Measurements from ENCODE around the gene DENND1A. TPM values are rescaled to one million over a fixed set of nuclear protein-coding genes. Genes with fewer than 3 reads are reported as not detected.

The DENND1A gene
- total RNA-seq, 4 donors from 2014 or later: 37.1 to 55.3 (median 50.0) TPM

DNA sequence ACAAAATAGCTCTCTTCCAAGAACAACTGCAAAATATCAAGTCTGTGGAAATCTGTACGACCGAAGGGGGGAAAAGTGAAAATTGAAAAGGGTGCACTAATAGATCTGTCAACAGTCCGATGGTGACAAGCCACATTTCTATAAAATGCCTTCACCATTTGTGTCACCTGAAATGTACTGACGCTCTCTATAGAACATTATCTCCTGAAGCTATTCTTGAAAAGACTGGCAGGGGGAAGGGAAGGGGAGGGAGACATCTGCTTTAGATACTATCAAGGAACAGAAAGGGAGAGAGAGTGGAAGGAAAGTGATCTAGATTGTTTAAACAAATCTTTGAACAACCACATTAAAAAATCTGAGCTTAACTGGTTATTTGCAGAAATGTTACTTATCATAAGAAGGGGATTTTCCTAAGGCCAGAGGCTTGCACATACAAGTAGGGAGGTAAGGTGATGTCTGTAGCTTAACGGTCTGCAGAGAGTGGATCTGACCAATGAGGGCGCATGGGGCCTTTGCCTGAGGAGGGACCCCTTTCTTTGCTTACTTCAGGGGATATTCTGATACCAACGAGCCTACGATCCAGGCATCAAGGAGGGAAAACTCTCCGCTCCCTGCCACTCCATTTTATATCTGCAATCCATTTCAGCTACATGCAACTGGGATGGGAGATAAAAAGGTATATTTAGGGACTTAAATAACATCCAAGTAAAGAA lies 481.8 kb downstream of the DENND1A start:
- Histone ChIP-seq H3K4me1 (no peaks in the 10 kb centered on the region), H3K36me3 (peaks cover 0 to 7% (median 0%) of the 10 kb centered on the region in 3 donors), H3K4me3 (no peak overlapping the region), H3K27ac (no peak overlapping the region), H3K27me3 (no peaks in the 10 kb centered on the region), H3K9me3 (no peaks in the 10 kb centered on the region)
- peak in 1 of 3 donors; percentile 15 for DNase-seq
- no peak for TF ChIP-seq POLR2A (IDR thresholded peaks at IDR 0.05)
- TF ChIP-seq, protein P1, sequence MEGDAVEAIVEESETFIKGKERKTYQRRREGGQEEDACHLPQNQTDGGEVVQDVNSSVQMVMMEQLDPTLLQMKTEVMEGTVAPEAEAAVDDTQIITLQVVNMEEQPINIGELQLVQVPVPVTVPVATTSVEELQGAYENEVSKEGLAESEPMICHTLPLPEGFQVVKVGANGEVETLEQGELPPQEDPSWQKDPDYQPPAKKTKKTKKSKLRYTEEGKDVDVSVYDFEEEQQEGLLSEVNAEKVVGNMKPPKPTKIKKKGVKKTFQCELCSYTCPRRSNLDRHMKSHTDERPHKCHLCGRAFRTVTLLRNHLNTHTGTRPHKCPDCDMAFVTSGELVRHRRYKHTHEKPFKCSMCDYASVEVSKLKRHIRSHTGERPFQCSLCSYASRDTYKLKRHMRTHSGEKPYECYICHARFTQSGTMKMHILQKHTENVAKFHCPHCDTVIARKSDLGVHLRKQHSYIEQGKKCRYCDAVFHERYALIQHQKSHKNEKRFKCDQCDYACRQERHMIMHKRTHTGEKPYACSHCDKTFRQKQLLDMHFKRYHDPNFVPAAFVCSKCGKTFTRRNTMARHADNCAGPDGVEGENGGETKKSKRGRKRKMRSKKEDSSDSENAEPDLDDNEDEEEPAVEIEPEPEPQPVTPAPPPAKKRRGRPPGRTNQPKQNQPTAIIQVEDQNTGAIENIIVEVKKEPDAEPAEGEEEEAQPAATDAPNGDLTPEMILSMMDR (IDR thresholded peaks at IDR 0.05): no peak

- H3K9me3 ChIP-seq: no peaks in the 10 kb centered on the region
Observed at GRCh38 chr9:123445981-123446610, 483.8 kb downstream of the DENND1A start.

GRCh38 chr9:123445116-123445515 lies 484.8 kb downstream of the DENND1A start:
- no peak overlapping the region for H3K27ac ChIP-seq

More at GRCh38 chr9:123445981-123446610, 483.8 kb downstream of the DENND1A start:
- Histone ChIP-seq H3K36me3 (peaks cover 0 to 6% (median 0%) of the 10 kb centered on the region in 3 donors), H3K27me3 (no peaks in the 10 kb centered on the region), H3K27ac (no peak overlapping the region), H3K4me1 (no peaks in the 10 kb centered on the region), H3K4me3 (no peak overlapping the region)
- DNase-seq: peak in 1 of 3 donors; percentile 15
- TF ChIP-seq, protein P1 (IDR thresholded peaks at IDR 0.05): no peak
- TF ChIP-seq POLR2A (IDR thresholded peaks at IDR 0.05): no peak

DNA sequence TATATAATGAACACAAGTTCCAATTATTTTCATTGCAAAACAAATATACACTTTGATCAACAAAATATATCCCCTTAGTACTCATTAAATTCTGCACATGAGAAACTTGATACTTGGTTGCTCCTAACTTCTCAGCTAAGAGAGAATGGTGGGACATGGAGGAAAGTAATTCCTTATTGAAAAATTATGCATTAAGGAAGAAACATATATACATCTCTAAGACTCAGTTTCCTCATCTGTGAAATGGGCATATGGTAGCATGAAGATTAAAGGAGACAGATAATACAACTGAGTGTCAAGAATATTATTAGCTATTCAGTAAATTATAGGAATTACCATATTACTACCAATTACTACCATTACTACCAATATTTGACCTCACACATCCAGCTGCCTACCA lies 488.2 kb downstream of the DENND1A start:
- TF ChIP-seq, protein P1 (IDR thresholded peaks at IDR 0.05): no peak
- no peak for TF ChIP-seq POLR2A (IDR thresholded peaks at IDR 0.05)
- Histone ChIP-seq H3K36me3 (peaks cover 0 to 36% (median 0%) of the 10 kb centered on the region in 3 donors), H3K9me3 (no peaks in the 10 kb centered on the region), H3K4me3 (no peak overlapping the region), H3K27ac (no peak overlapping the region), H3K27me3 (no peaks in the 10 kb centered on the region), H3K4me1 (no peaks in the 10 kb centered on the region)
- DNase-seq: no peak

More at GRCh38 chr9:123445116-123445515, 484.8 kb downstream of the DENND1A start:
- DNase-seq: peak in 1 of 3 donors; percentile 24
- H3K9me3 ChIP-seq: no peaks in the 10 kb centered on the region
- H3K27me3 ChIP-seq: no peaks in the 10 kb centered on the region
- peaks cover 0 to 12% (median 0%) of the 10 kb centered on the region in 3 donors for H3K36me3 ChIP-seq
- TF ChIP-seq, protein P1 (IDR thresholded peaks at IDR 0.05): no peak
- no peak for TF ChIP-seq POLR2A (IDR thresholded peaks at IDR 0.05)
- H3K4me3 ChIP-seq: no peak overlapping the region
- H3K4me1 ChIP-seq: no peaks in the 10 kb centered on the region

GRCh38 chr9:123440256-123440655 lies 489.7 kb downstream of the DENND1A start:
- Histone ChIP-seq H3K4me1 (no peaks in the 10 kb centered on the region), H3K27ac (no peak overlapping the region), H3K4me3 (no peak overlapping the region), H3K36me3 (peaks cover 0 to 46% (median 0%) of the 10 kb centered on the region in 3 donors), H3K27me3 (no peaks in the 10 kb centered on the region), H3K9me3 (no peaks in the 10 kb centered on the region)
- no peak for DNase-seq
- no peak for TF ChIP-seq POLR2A (IDR thresholded peaks at IDR 0.05)
- TF ChIP-seq, protein P1 (IDR thresholded peaks at IDR 0.05): no peak
